Fibroblast of the aortic adventitia (primary cell): ENCODE measurements around the gene IMPA2. TPM values are rescaled to one million over a fixed set of nuclear protein-coding genes. Genes with fewer than 3 reads are reported as not detected.
"Not testable (repeated sequence)": the region's sequence is repeated elsewhere in the genome, so short reads cannot be mapped to it uniquely, and the experiment has no call there.

Experiments used
- DNase-seq: peaks from one replicate; pipeline ENCODE4 v3.0.0-alpha.2; 2010; ENCODE audit warnings: low read depth
- H3K4me3 ChIP-seq: 2 replicates; pipeline ENCODE4 v1.5.1; 2011; ENCODE audit warnings: low read depth, mild to moderate bottlenecking, control low read depth, low read length, moderate library complexity
- small RNA-seq: library from RNA; depleted of rRNA; stranded (forward); fragments of <200 nt; gene quantifications from one replicate; pipeline ENCODE3, GENCODE V24; 2012
- total RNA-seq: library from RNA; depleted of rRNA; stranded (reverse); fragments of >200 nt; gene quantifications from 2 replicates; pipeline ENCODE4 v1.2.3, GENCODE V29; 2012; ENCODE audit warnings: low replicate concordance
- TF ChIP-seq, protein P1 (sequence below): IDR thresholded peaks from 2 replicates; pipeline ENCODE4 v1.5.1; 2011; ENCODE audit warnings: mild to moderate bottlenecking, low read length, control low read depth, inconsistent platforms; ENCODE audit not compliant: insufficient read depth

The IMPA2 gene
- total RNA-seq, 1 donor, result 14.1 TPM

GRCh38 chr18:12072996-12073395, 91.7 kb downstream of the IMPA2 start:
- TF ChIP-seq, protein P1, sequence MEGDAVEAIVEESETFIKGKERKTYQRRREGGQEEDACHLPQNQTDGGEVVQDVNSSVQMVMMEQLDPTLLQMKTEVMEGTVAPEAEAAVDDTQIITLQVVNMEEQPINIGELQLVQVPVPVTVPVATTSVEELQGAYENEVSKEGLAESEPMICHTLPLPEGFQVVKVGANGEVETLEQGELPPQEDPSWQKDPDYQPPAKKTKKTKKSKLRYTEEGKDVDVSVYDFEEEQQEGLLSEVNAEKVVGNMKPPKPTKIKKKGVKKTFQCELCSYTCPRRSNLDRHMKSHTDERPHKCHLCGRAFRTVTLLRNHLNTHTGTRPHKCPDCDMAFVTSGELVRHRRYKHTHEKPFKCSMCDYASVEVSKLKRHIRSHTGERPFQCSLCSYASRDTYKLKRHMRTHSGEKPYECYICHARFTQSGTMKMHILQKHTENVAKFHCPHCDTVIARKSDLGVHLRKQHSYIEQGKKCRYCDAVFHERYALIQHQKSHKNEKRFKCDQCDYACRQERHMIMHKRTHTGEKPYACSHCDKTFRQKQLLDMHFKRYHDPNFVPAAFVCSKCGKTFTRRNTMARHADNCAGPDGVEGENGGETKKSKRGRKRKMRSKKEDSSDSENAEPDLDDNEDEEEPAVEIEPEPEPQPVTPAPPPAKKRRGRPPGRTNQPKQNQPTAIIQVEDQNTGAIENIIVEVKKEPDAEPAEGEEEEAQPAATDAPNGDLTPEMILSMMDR, result no peak
- H3K4me3 ChIP-seq, result no peak overlapping the region
- no peak for DNase-seq

DNA sequence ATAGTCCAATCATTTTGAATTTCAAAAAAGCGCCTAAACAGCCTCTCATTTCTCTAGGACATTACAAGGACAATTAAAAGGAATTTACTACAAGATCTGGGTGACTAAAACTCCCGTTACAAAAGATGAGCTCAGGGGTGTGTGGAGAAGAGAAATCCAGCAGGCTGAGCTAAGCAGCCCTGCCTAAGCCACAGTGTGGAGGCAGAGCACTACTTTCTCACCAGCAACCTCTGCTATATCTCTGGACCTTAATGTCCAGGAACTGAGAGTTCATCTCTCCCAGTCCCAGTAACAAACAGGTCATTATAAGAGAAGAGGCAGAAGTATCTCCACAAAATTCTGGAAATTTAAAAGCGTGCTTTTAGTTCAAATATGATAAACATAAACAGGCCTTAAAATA, 93.4 kb downstream of the IMPA2 start:
- TF ChIP-seq, protein P1, result peak; percentile 33
- H3K4me3 ChIP-seq, result no peak overlapping the region
- peak; percentile 36 for DNase-seq

- TF ChIP-seq, protein P1, result no peak
- peak overlapping the region; percentile 22 for H3K4me3 ChIP-seq
- peak; percentile 14 for DNase-seq
These were observed 95.3 kb downstream of the IMPA2 start for GRCh38 chr18:12076424-12077140.

DNA sequence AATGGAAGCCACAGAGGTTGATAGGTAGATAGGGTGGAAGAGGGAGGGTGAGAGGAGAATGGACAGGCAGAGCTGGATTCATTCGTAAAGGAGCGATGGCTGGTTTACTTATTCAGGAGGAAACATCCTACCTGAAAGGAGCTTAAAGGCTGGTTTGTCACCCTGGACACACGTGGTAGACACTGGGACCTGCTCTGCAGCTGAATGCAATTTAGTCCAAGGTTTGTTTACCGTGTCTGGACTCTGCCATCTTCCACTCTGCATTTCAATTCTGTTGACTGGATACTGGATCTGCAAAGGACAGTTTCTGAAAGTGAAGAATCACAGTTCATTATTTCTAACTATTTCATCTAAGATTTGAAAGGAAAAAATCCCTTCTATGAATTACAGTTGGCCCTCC, 96.7 kb downstream of the IMPA2 start:
- H3K4me3 ChIP-seq, DNase-seq: not testable (repeated sequence)

- TF ChIP-seq, protein P1, result no peak
- no peak overlapping the region for H3K4me3 ChIP-seq
- peak; percentile 77 for DNase-seq
These were observed 98.4 kb downstream of the IMPA2 start for GRCh38 chr18:12079491-12080237.

Small RNA genes within 50 kb of the gene (small RNA-seq; reads per million reads assigned to genes)
- gene AP001542.1, result not detected

Other genes starting within 250 kb of the IMPA2 start
- gene CHMP1B, start 130.1 kb upstream of the IMPA2 start, total RNA-seq, result 34.5 and 61.7 TPM in 2 replicates
- gene MPPE1, start 73.2 kb upstream of the IMPA2 start, total RNA-seq, result 24.0 and 65.0 TPM in 2 replicates
- gene ANKRD62, start 112.3 kb downstream of the IMPA2 start, total RNA-seq, result not detected in 2 replicates